Measurements from ENCODE around the gene LYL1.

The LYL1 gene

DNA sequence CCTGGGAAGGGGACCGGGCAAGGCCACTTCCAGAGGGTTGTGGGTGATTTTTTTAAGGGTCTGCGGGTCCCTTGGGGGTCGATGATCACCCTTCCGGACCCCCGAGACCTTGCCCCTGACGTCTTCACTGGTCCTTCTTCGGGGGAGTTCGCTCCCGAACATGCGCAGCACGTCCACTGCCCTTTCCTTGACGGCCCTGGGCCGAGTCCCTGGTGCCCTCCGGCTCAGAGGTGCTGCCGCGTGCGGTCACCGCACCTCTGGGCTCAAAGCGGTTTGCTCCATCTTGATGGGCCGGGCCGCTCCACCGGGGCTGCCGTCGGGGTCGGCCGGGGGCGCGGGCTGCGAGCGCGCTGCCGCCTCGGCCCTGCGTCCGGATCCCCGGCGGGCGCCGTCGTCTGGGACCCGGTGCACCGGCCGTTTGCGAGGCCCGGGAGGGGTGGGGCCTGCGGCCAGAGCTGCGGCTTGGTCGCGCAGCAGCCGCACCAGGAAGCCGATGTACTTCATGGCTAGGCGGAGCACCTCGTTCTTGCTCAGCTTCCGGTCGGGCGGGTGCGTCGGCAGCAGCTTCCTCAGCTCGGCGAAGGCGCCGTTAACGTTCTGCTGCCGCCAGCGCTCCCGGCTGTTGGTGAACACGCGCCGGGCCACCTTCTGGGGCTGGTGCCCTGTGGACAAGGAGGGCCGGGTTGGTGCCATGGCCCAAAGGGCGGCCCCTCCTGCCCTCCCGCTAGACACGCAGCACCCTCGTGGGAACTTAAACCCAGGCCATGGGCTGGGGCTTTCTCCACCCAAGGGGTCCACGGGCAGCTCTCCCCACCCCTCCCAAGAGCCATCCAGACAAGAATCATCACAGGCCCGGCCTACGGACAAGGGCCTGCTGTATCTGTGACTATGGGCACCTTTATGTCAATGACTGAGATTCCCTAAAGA, 3.3 kb downstream of the LYL1 start:
- peak; percentile 86 for DNase-seq (ENCODE audit: low spot score)

DNA sequence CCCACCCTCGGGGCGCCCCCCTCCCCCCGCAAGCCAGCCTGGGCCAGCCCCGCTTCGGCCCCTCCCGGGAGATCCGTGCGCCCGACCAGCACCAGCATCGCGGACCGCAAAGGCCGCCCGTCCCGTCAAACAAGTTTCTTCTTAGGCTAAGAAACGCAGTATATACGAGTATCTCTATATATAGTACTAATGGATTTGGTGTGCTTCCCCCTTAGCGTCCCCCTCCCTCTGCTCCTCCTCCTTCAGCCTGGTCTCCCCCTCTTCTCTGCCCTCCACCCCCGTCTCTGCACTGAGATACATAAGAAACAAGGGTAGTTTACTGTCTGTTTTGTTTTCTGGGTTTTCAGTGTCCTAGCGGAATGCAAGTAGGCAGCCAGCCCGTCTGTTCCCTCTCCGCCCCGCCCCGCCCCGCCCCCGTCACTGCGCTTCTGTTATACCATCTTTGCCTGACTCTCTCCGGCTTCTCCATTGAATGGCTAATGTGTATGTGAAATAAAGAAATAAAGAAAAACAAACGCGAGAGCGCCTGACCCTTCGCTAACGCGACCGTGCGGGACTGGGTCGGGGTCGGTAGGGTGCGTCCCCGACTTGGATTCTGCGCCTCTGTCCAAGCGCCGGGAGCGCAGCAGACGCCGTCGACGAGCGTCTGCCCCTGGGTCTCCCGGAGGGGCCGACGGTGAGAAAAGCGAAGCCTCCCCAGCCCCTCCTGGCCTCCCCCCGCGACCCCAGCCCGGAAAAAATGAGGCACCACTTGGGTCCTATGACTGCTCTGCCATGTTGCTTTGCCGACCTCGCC, 4.2 kb downstream of the LYL1 start:
- no peak for DNase-seq (ENCODE audit: low spot score)
- no peak for TF ChIP-seq CTCF (IDR thresholded peaks at IDR 0.05; ENCODE audit: borderline replicate concordance, control extremely low read depth, extremely low read depth, insufficient read depth, missing control alignments)
- in situ Hi-C loops (cut with MboI; ENCODE audit: low sequenced_read_pairs, unreplicated experiment) = no loop called here

More for the DNA sequence above, 3.3 kb downstream of the LYL1 start:
- TF ChIP-seq CTCF (IDR thresholded peaks at IDR 0.05; ENCODE audit: borderline replicate concordance, control extremely low read depth, extremely low read depth, insufficient read depth, missing control alignments) = no peak
- in situ Hi-C loops (cut with MboI; ENCODE audit: low sequenced_read_pairs, unreplicated experiment) = no loop called here

- no peak for DNase-seq (ENCODE audit: low spot score)
- in situ Hi-C loops (cut with MboI; ENCODE audit: low sequenced_read_pairs, unreplicated experiment) = no loop called here
- TF ChIP-seq CTCF (IDR thresholded peaks at IDR 0.05; ENCODE audit: borderline replicate concordance, control extremely low read depth, extremely low read depth, insufficient read depth, missing control alignments) = no peak
Observed at GRCh38 chr19:13097463-13098258, 5.0 kb downstream of the LYL1 start.

DNA sequence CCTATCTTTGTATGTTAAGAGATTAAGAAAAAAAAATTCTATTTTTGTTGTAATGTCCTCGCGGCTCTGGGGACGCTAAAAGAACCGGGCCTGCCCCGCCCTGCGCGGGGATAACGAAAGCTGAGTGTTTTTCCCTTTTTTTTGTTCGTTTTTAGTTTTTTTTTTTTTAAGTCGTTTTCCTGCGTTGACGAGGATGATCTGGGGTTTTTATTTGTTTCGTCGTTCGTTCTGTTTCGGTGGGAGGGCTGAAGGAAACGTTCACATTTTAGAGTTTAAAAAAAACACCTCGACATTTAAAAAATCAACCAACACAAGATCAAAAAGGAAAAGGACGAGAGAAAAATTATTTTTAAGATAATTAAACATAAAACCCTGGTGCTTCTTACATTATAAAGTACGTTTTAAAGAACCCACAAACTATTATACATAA, 5.6 kb downstream of the LYL1 start:
- in situ Hi-C loops (cut with MboI; ENCODE audit: low sequenced_read_pairs, unreplicated experiment) = no loop called here
- DNase-seq (ENCODE audit: low spot score) = no peak
- no peak for TF ChIP-seq CTCF (IDR thresholded peaks at IDR 0.05; ENCODE audit: borderline replicate concordance, control extremely low read depth, extremely low read depth, insufficient read depth, missing control alignments)

DNA sequence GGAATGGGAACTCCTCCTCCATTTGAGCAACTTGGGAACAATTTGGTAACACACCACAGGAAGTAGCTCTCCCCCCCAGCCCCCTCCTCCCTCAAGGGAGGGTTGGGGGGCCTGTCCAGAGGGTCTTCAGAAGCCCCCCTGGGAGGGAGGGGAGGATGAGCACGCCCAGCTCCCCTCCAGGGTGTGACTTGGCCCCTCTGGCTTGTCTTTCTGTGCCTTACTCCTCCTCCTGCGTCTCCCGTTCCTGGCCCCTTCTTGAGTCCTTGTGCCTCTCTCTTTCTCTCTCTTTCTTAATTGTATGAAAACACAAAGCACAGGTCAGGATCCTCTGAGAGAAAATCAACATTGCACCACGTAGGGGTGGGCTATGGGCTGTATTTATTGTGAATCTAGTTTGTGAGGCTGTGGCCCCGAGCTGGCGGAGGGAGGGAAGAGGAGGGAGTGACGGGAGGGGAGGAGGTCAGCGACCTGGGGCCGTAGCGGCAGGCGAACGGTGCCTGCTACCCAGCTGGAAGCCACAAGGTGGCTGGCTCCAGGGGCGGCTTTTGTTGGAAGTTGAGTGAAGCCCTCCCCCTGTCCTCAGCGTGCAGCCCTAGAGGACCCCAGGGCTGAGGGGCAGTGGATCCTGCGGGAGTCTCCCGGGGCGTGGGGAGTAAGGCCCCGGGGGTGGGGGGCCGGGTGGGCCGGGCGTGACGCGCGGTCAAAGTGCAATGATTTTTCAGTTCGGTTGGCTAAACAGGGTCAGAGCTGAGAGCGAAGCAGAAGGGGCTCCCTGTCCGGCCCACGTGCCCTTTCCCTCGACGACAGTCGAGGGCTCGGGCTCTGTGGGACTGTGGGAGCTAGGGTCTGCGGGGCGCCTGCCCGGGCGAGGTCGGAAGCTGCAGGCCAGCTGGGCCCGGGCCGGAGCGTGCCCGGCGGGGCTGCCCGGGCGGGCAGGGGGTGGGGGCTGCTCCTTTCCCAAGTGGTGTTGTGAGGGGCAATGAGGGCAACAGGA, 6.4 kb downstream of the LYL1 start:
- TF ChIP-seq CTCF (IDR thresholded peaks at IDR 0.05; ENCODE audit: borderline replicate concordance, control extremely low read depth, extremely low read depth, insufficient read depth, missing control alignments) = no peak
- in situ Hi-C loops (cut with MboI; ENCODE audit: low sequenced_read_pairs, unreplicated experiment) = no loop called here
- DNase-seq (ENCODE audit: low spot score) = no peak
